ENCODE data around the gene DNAH5.
"Not testable (repeated sequence)": the region's sequence is repeated elsewhere in the genome, so short reads cannot be mapped to it uniquely, and the experiment has no call there.

The DNAH5 gene, protein sequence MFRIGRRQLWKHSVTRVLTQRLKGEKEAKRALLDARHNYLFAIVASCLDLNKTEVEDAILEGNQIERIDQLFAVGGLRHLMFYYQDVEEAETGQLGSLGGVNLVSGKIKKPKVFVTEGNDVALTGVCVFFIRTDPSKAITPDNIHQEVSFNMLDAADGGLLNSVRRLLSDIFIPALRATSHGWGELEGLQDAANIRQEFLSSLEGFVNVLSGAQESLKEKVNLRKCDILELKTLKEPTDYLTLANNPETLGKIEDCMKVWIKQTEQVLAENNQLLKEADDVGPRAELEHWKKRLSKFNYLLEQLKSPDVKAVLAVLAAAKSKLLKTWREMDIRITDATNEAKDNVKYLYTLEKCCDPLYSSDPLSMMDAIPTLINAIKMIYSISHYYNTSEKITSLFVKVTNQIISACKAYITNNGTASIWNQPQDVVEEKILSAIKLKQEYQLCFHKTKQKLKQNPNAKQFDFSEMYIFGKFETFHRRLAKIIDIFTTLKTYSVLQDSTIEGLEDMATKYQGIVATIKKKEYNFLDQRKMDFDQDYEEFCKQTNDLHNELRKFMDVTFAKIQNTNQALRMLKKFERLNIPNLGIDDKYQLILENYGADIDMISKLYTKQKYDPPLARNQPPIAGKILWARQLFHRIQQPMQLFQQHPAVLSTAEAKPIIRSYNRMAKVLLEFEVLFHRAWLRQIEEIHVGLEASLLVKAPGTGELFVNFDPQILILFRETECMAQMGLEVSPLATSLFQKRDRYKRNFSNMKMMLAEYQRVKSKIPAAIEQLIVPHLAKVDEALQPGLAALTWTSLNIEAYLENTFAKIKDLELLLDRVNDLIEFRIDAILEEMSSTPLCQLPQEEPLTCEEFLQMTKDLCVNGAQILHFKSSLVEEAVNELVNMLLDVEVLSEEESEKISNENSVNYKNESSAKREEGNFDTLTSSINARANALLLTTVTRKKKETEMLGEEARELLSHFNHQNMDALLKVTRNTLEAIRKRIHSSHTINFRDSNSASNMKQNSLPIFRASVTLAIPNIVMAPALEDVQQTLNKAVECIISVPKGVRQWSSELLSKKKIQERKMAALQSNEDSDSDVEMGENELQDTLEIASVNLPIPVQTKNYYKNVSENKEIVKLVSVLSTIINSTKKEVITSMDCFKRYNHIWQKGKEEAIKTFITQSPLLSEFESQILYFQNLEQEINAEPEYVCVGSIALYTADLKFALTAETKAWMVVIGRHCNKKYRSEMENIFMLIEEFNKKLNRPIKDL (N-terminal part only)

DNA sequence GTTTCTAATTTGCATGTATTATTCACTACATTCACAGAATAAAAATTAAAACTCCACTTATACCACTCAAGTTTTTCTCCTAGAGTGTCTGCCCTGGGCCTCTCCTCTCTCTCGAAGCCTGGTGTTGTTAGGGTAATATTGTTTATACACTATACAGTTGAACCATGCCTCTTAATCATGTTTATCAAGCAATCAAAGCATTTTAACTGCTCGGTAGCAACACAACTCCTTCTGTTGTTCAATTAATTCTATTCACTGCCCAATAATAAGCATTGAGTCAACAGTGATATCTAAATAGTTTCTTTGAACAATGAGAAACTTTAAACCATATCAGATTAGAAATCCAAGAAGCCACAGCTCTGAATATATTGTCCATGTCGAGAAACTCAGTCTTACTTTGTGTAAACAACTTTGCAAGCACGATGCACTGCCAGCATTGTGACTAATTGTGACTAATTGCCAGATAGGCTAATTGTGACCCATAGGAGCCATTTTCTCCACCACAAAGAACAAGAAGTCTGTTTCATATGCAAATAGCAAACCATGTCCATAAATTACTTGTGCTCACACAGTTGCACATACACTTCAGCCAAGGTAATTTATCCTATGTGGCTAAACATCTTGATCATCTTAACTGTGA lies at the start of gene DNAH5:
TSS of gene DNAH5 (minus strand) at position 129 of the 640 bp plus-strand sequence. CDS start 250 bp downstream, outside the sequence.
- no peak for DNase-seq

DNA sequence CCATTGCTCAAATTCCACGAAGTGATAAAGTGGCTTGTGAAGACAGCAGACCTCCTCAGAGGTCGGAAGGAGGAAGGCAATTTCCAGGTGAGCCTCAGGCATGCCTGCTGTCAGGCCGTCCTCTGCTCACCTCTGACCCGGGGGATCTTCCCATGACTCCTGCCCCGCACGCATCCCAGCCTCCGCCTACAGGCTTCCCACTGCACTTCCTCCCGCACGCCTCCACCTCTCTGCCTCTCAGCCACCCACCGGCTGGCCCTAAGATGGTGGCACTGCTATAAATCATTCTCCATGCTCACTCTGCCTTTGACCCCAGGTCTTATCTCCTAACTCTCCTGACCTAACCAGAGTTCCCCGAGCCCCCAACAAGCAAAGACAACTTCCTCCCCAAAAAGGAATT lies 49.4 kb upstream of the DNAH5 start:
- no peak for DNase-seq

GRCh38 chr5:13992795-13993194 lies 48.3 kb upstream of the DNAH5 start:
- DNase-seq, result no peak

GRCh38 chr5:13991365-13991764 lies 46.9 kb upstream of the DNAH5 start:
- DNase-seq, result no peak

DNA sequence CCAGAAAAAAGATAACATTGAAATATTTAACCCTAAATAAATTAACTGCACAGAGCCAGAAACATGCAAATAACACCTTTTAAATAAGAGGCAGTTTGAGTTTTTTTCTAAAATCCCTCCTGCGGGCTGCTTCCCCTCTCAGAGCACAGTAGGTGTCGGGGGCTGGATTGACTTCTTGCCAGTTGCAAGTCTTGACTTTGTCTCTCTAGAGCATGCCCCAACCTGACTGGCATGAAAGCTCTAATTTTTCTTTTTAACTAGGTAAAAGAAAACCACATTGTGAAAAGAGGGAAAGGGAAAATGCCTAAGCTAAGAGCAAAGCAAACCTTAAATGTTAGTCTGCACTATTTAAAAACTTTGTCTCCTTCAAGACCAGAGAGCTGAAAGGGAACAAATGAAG lies 46.4 kb upstream of the DNAH5 start:
- DNase-seq, result no peak

GRCh38 chr5:13989832-13990231 lies 45.3 kb upstream of the DNAH5 start:
- no peak for DNase-seq

DNA sequence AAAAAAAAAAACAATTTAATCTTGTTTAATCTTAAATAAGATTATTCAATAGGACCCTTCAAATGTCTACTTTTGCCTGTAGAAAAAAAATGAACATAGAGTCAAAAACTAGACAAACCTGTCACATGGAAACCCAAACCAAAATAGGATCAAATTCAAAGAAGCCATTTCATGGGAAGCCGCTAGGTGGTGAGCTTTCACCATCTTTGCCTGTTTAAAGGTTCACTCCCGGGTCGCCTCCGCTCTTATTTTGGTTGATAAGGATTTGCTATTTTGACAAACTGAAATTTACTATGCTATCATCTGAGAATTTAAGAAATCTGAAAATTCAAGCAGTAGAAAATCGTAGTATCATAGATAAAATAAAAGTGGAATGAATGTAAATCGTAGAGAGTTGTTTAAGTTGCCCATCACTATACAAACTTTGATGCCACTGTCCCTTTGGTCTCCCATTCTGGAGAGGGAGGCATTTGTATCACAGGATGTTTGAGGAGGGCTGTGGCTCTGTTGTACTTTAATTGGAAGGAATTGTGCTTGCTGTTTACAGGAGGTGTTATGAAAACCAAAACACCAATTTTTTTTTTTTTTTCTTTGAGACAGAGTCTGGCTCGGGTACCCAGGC lies 43.5 kb upstream of the DNAH5 start:
- peak; percentile 21 for DNase-seq

DNA sequence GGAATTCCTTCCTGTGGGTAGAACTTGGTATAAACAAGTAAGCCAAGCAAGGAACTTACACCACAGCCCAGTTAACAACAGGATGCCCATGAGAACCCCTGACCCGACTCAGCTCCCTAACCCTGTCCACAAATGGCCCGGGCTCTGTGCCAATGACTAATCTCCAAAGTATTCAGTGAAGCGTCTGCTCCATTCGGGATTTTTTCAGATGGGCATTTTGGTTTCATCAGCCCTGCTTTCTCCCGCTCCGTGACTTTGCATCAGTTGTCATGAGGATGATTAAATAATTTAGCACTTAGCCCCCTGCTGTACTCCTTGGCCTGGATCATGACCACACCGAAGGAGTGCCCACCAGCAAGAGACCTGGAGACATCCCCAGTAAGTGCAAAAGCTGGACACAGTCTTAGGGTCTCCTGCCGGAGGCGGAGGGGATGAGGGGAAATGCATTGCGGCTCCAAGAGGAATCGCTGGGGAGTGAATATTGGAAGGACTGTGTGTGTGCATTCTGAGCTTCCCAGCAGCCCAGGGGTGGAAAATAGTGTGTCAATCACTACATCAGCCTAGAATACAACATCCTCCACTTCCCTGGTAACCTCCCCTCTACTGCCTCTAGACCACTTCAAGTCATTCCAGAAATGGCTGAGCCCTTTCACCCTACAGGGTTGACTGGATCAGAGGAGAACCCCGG lies 41.4 kb upstream of the DNAH5 start:
- no peak for DNase-seq

GRCh38 chr5:13984888-13985287 lies 40.4 kb upstream of the DNAH5 start:
- not testable (repeated sequence) for DNase-seq

GRCh38 chr5:13976867-13977830 lies 32.7 kb upstream of the DNAH5 start:
- no peak for DNase-seq

- DNase-seq, result no peak
These were observed 31.7 kb upstream of the DNAH5 start for GRCh38 chr5:13976223-13976622.

DNA sequence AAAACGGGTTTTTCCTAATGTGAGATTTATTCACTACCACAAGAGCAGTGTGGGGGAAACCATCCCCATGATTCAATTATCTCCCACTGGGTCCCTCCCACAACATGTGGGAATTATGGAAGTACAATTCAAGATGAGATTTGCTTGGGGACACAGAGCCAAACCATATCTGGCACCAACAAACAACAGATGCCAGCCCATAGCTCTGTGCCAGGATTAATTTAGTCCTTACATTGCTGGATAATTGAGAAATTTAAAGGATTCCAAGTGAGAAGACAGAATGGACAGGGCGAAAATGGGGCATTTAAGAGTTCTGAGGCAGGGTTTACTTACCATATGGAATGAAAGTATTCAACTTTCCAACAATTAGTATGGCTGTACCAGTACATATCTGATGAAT lies 30.8 kb upstream of the DNAH5 start:
- no peak for DNase-seq

GRCh38 chr5:13973724-13974123 lies 29.2 kb upstream of the DNAH5 start:
- no peak for DNase-seq

GRCh38 chr5:13972029-13972428 lies 27.5 kb upstream of the DNAH5 start:
- no peak for DNase-seq

DNA sequence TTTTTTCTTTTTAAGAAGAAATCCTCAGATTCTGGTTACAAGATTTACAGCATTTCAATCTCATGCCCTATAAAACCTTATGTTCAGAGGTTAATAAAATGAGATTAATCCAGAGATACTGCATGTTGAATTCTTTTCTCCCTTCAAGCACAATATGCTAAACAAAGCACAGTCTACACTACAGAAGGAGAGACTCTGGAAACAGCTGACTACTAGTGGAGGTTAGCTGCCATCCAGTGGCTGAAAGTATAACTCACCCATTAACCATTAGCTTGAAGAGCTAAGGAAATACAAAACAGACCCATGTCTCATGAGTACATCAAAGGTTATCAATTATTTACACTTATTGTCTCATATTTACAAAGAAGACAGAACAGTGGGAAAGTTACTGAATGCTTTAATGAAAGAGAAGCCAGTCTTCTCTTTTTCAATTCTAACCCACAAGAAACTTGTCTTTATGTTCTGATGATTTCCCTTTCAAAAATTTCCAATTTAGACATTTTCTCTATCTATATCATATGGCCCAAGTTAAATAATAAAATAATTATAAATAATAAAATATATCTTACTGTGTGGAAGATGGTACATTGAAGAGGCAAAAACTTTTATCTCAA lies 12.7 kb upstream of the DNAH5 start:
- DNase-seq, result peak; percentile 28

DNA sequence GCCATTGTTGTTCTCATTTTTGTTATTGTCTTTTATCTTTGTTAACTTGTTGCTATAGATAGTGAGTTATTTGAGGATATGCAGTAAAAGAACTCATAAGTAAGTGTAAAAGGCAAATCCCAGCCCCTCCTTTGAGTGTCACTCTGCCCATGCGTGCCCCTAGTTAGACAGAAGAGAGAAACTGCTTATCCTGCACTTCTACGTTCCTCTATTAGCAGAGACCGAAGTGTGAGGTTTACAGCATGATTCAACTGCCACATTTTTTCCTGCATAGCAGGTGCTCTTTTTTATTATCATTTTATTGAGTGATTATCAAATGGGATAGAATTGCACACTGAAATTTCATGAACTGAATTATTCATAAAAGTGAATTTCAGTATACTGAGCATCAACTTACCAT lies 12.0 kb upstream of the DNAH5 start:
- DNase-seq, result no peak

GRCh38 chr5:13955896-13956295 lies 11.4 kb upstream of the DNAH5 start:
- no peak for DNase-seq

DNA sequence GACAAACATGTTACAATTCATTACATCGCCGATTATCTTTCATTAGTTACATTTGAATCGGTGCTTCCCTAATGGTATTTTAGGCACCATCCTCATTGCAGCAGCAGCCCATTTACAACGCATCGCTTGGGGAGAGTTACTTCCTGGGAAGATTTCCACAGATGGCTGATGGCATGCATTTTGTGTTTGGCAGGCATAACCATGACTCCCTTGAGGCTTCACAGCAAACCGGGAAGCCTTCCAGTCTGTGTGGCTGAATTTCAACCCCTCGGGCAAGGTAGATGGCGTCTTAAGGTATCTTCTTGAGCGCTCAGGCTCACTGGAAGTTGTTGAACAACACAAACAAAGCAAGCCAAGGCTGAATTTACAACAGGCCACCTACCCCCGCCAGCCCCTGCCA lies 1.6 kb upstream of the DNAH5 start:
- no peak for DNase-seq

DNA sequence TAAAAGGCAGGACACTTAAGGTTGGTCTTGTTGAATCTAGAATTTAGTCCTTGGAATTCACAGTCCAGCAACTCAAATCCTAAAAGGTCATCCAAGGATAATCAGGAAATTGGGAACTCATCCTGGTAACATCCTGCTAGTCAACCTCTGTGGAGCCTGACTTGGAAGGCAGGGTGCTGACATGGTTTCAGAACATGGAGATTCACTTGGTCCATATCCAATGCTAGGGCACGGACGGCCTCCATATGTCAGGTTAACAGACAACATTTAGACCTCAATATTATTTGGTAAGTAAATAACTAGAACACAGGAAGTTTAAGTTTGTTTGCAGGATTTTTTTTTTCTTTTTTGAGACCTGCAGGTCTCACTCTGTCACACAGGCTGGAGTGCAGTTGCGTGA lies 783 bp upstream of the DNAH5 start:
- DNase-seq, result no peak

- DNase-seq, result no peak
These were observed 812 bp downstream of the DNAH5 start for GRCh38 chr5:13943676-13944075.

All from NCI-H1048 (cell line).